Osteoblast (primary cell): Measurements from ENCODE around the gene PLEKHG4B. TPM values are rescaled to one million over a fixed set of nuclear protein-coding genes. Genes with fewer than 3 reads are reported as not detected.

Experiments
- DNase-seq: peaks from one replicate; pipeline ENCODE4 v3.0.0; 2011; ENCODE audit warnings: low spot score, mixed read lengths; ENCODE audit not compliant: insufficient read length; ENCODE audit errors: missing footprints
- H2AFZ ChIP-seq: 2 replicates; pipeline ENCODE4 v1.6.0; 2011; ENCODE audit warnings: mild to moderate bottlenecking, low read length
- H3K27ac ChIP-seq: 2 replicates; pipeline ENCODE4 v1.5.1; 2011; ENCODE audit warnings: mild to moderate bottlenecking, low read depth, low read length, moderate library complexity
- H3K27me3 ChIP-seq: 2 replicates; pipeline ENCODE4 v1.6.0; 2012; ENCODE audit warnings: mild to moderate bottlenecking, control low read depth, inconsistent platforms, low read length, moderate library complexity; ENCODE audit not compliant: insufficient read depth
- H3K36me3 ChIP-seq: 2 replicates; pipeline ENCODE4 v1.5.1; 2011; ENCODE audit warnings: mild to moderate bottlenecking, low read length, control low read depth, moderate library complexity; ENCODE audit not compliant: insufficient read depth
- H3K4me1 ChIP-seq: 2 replicates; pipeline ENCODE4 v1.5.1; 2011; ENCODE audit warnings: mild to moderate bottlenecking, low read length, control low read depth, moderate library complexity; ENCODE audit not compliant: insufficient read depth
- H3K4me2 ChIP-seq: 2 replicates; pipeline ENCODE4 v1.6.0; 2011; ENCODE audit warnings: mild to moderate bottlenecking, low read length; ENCODE audit not compliant: insufficient read depth
- H3K4me3 ChIP-seq: fragments of 200-600 bp; sonication (generic); 3 replicates; pipeline ENCODE4 v1.5.1; 2012; ENCODE audit warnings: mild to moderate bottlenecking, low read length, inconsistent platforms; ENCODE audit not compliant: insufficient read depth
- H3K79me2 ChIP-seq: 2 replicates; pipeline ENCODE4 v1.6.0; 2012; ENCODE audit warnings: mild to moderate bottlenecking, low read length, control low read depth, inconsistent platforms; ENCODE audit not compliant: insufficient read depth
- H3K9me3 ChIP-seq: 2 replicates; pipeline ENCODE4 v1.5.1; 2011; ENCODE audit warnings: low read depth, low read length, control low read depth
- H4K20me1 ChIP-seq: 2 replicates; pipeline ENCODE4 v1.6.0; 2012; ENCODE audit warnings: mild to moderate bottlenecking, low read length, control low read depth; ENCODE audit not compliant: insufficient read depth
- total RNA-seq: library from RNA; depleted of rRNA; stranded (reverse); fragments of >200 nt; gene quantifications from 2 replicates; pipeline ENCODE4 v1.2.3, GENCODE V29; 2012
- TF ChIP-seq, protein P1 (sequence below): IDR thresholded peaks from 2 replicates; pipeline ENCODE4 v1.5.1; 2011; ENCODE audit warnings: mild to moderate bottlenecking, low read depth, low read length, moderate library complexity; ENCODE audit errors: extremely low read depth

PLEKHG4B gene
- total RNA-seq, 1 donor = 0.36 TPM

DNA sequence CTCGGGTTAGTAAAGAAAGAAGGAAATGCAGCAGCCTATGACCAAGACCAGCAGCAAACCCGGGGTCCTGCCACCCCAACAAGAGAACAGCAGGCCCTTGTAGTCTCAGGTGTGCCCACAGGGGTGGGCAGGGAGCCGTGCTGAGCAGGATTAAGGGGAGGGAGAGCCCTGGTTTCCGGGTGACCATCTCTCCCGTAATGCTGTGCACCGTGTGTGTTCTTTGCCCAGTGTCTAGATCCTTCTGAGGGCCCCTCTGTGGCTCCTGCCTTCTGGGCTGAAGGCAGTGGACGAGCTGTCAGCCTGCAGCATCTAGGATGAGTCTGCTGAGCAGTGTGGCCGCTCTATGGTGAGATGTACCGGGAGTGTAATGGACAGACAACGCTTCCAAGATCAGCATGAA is 12.7 kb upstream of the PLEKHG4B start:
- no peak overlapping the region for H3K4me2 ChIP-seq
- H3K36me3 ChIP-seq = no peaks in the 10 kb centered on the region
- peaks cover 3% of the 10 kb centered on the region for H3K4me1 ChIP-seq

DNA sequence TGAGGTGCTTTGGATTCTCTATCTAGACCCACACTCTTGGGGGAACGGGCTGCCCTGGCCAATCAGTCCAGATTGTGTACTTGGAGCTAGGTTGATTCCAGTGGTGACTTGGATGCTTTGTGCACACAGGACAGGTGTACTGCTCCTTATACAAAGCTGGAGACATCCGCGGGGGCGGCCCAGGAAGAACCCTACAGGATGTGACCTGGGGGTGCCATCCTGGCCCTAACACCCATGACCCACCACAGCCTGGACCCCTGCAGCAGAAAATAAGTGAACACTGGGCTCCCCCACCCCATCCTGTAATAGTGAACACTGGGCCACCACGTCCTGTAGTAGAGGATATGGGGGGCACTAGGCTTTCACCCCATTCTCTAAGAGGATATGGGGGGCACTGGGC is 12.1 kb upstream of the PLEKHG4B start:
- Histone ChIP-seq H3K9me3 (no peaks in the 10 kb centered on the region), H3K4me1 (peaks cover 3% of the 10 kb centered on the region), H3K36me3 (no peaks in the 10 kb centered on the region), H3K27ac (no peak overlapping the region), H4K20me1 (no peaks in the 10 kb centered on the region), H3K79me2 (no peaks in the 10 kb centered on the region), H2AFZ (no peak overlapping the region), H3K4me3 (no peak overlapping the region), H3K4me2 (no peak overlapping the region), H3K27me3 (peaks cover 62% of the 10 kb centered on the region)
- peak; percentile 31 for DNase-seq
- TF ChIP-seq, protein P1, sequence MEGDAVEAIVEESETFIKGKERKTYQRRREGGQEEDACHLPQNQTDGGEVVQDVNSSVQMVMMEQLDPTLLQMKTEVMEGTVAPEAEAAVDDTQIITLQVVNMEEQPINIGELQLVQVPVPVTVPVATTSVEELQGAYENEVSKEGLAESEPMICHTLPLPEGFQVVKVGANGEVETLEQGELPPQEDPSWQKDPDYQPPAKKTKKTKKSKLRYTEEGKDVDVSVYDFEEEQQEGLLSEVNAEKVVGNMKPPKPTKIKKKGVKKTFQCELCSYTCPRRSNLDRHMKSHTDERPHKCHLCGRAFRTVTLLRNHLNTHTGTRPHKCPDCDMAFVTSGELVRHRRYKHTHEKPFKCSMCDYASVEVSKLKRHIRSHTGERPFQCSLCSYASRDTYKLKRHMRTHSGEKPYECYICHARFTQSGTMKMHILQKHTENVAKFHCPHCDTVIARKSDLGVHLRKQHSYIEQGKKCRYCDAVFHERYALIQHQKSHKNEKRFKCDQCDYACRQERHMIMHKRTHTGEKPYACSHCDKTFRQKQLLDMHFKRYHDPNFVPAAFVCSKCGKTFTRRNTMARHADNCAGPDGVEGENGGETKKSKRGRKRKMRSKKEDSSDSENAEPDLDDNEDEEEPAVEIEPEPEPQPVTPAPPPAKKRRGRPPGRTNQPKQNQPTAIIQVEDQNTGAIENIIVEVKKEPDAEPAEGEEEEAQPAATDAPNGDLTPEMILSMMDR = no peak

More for the DNA sequence above, 12.7 kb upstream of the PLEKHG4B start:
- Histone ChIP-seq H3K9me3 (no peaks in the 10 kb centered on the region), H3K27me3 (peaks cover 62% of the 10 kb centered on the region), H2AFZ (no peak overlapping the region), H4K20me1 (no peaks in the 10 kb centered on the region), H3K27ac (no peak overlapping the region), H3K4me3 (no peak overlapping the region), H3K79me2 (no peaks in the 10 kb centered on the region)
- TF ChIP-seq, protein P1 = no peak
- peak; percentile 66 for DNase-seq

DNA sequence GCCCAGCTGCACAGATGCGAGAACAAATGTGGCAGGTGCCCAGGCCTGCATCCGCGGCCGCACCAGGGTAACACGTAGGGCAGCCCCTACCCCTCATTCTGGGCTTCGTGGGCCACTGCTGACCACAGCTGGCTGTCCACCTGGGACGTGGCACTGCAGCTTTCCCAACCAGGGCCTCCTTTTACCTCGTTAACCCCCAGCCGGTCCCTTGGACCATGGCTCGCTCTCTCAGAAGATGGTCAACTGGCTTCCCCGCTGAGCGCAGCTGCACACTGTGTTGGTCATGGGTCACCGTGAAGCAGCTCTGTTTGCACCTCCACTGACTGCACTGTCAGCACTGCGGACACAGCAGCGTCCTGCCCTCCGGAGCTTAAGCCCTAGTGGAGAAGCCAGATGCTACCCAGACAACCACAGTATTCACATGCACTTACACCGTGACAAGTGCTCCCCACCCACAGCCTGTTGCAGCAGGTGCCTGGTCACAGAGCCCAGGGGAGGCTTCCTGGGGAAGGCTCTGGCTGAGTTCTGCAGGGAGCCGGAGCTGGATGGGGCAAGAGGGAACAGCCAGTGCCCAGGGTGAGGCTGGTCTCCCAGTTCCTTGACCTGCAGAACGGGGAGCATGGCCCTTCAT is 10.5 kb upstream of the PLEKHG4B start:
- Histone ChIP-seq H3K4me2 (no peak overlapping the region), H3K4me3 (no peak overlapping the region), H3K4me1 (peaks cover 3% of the 10 kb centered on the region), H3K36me3 (no peaks in the 10 kb centered on the region), H3K27ac (no peak overlapping the region), H2AFZ (no peak overlapping the region), H3K9me3 (no peaks in the 10 kb centered on the region), H3K79me2 (no peaks in the 10 kb centered on the region), H3K27me3 (peaks cover 45% of the 10 kb centered on the region), H4K20me1 (no peaks in the 10 kb centered on the region)
- peak; percentile 55 for DNase-seq
- TF ChIP-seq, protein P1 = no peak

DNA sequence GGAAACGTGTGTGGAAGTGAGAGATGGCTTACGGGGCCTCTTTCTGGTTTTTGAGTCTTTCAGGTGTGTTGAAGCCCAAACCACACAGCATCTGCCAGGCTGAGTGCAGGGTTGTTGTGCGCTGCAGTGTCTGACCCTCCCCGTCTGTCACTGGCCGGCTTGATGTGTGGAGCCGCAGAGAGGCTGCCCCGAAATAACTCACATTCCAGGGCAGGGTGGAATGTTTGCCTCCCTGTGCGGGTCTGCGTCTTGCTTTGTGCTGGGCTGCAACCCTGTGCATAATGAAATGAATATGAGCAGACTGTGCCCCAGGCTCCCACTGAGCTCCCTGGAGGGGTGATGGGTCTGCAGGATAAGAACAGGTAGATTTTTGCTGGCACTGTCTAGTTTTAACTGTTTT is 9.9 kb upstream of the PLEKHG4B start:
- no peaks in the 10 kb centered on the region for H3K36me3 ChIP-seq
- H3K79me2 ChIP-seq = no peaks in the 10 kb centered on the region
- H3K9me3 ChIP-seq = no peaks in the 10 kb centered on the region
- peaks cover 3% of the 10 kb centered on the region for H3K4me1 ChIP-seq
- no peak overlapping the region for H3K4me3 ChIP-seq
- H4K20me1 ChIP-seq = no peaks in the 10 kb centered on the region
- no peak overlapping the region for H2AFZ ChIP-seq
- TF ChIP-seq, protein P1 = no peak
- H3K4me2 ChIP-seq = no peak overlapping the region
- DNase-seq = peak; percentile 87
- peaks cover 42% of the 10 kb centered on the region for H3K27me3 ChIP-seq
- H3K27ac ChIP-seq = no peak overlapping the region
